Upper lobe of right lung (tissue), 1 donor: ENCODE results near the gene KANK4. TPM values are rescaled to one million over a fixed set of nuclear protein-coding genes. Genes with fewer than 3 reads are reported as not detected.
A peak's percentile ranks its signal among the peaks of the same experiment; 100 is the strongest.

Source experiments
- ATAC-seq: fragments of 200-7000 bp; cut with Tn5 transposase; one replicate; pipeline ENCODE4 v1.9.1; 2020; ENCODE audit warnings: mild to moderate bottlenecking, moderate library complexity
- DNase-seq: peaks from one replicate; pipeline ENCODE4 v3.0.0-alpha.2; 2020
- H3K27ac ChIP-seq: fragments of 200-600 bp; one replicate; pipeline ENCODE4 v1.8.0; 2022
- H3K27me3 ChIP-seq: fragments of 200-600 bp; one replicate; pipeline ENCODE4 v1.8.0; 2022; ENCODE audit warnings: mild to moderate bottlenecking
- H3K36me3 ChIP-seq: fragments of 200-600 bp; one replicate; pipeline ENCODE4 v1.8.0; 2022
- H3K4me1 ChIP-seq: fragments of 200-600 bp; one replicate; pipeline ENCODE4 v1.8.0; 2022
- H3K4me3 ChIP-seq: fragments of 200-600 bp; one replicate; pipeline ENCODE4 v1.8.0; 2022; ENCODE audit warnings: mild to moderate bottlenecking
- H3K9me3 ChIP-seq: fragments of 200-600 bp; one replicate; pipeline ENCODE4 v1.8.0; 2022
- CTCF ChIP-seq: fragments of 200-600 bp; IDR thresholded peaks from one replicate; pipeline ENCODE4 v1.8.0; 2022; ENCODE audit warnings: antibody characterized with exemption
- intact Hi-C: fragments of 100-400 bp; cut with DNase I; formaldehyde crosslinking; loops from one replicate; pipeline ENCODE4 v1.11.0; 2022
- total RNA-seq: library from RNA; stranded (reverse); fragmentation: NEBNext Ultra II Directional; extraction: Animal tissue kit (Norgen Biotek cat#: 25700); gene quantifications from one replicate; pipeline ENCODE4 v1.2.1, GENCODE V29; 2021
- donor health status: DM: no; HTN: yes; CAD: no; lungs with severe emphysema.

KANK4 gene
- total RNA-seq, 1 donor from 2014 or later: 6.4 TPM

GRCh38 chr1:62325681-62326080 is 6.4 kb upstream of the KANK4 start:
- no peak overlapping the region for H3K27ac ChIP-seq
- intact Hi-C loops: no loop called here
- no peaks in the 10 kb centered on the region for H3K9me3 ChIP-seq
- ATAC-seq: no peak
- DNase-seq: no peak
- H3K4me3 ChIP-seq: no peak overlapping the region
- no peaks in the 10 kb centered on the region for H3K27me3 ChIP-seq
- TF ChIP-seq CTCF: no peak
- no peaks in the 10 kb centered on the region for H3K36me3 ChIP-seq
- no peaks in the 10 kb centered on the region for H3K4me1 ChIP-seq

- peak; percentile 48 for ATAC-seq
- DNase-seq: no peak
- H3K27ac ChIP-seq: no peak overlapping the region
- TF ChIP-seq CTCF: no peak
- no peaks in the 10 kb centered on the region for H3K36me3 ChIP-seq
- no peaks in the 10 kb centered on the region for H3K4me1 ChIP-seq
- intact Hi-C loops: no loop called here
- no peaks in the 10 kb centered on the region for H3K9me3 ChIP-seq
- no peak overlapping the region for H3K4me3 ChIP-seq
- no peaks in the 10 kb centered on the region for H3K27me3 ChIP-seq
Measured at GRCh38 chr1:62325081-62325480, 5.8 kb upstream of the KANK4 start.

- TF ChIP-seq CTCF: no peak
- H3K27me3 ChIP-seq: peaks cover 13% of the 10 kb centered on the region
- H3K9me3 ChIP-seq: no peaks in the 10 kb centered on the region
- no peak for ATAC-seq
- H3K4me3 ChIP-seq: no peak overlapping the region
- intact Hi-C loops: no loop called here
- DNase-seq: no peak
- no peak overlapping the region for H3K27ac ChIP-seq
- H3K36me3 ChIP-seq: no peaks in the 10 kb centered on the region
- no peaks in the 10 kb centered on the region for H3K4me1 ChIP-seq
Measured at GRCh38 chr1:62321446-62321845, 2.2 kb upstream of the KANK4 start.

DNA sequence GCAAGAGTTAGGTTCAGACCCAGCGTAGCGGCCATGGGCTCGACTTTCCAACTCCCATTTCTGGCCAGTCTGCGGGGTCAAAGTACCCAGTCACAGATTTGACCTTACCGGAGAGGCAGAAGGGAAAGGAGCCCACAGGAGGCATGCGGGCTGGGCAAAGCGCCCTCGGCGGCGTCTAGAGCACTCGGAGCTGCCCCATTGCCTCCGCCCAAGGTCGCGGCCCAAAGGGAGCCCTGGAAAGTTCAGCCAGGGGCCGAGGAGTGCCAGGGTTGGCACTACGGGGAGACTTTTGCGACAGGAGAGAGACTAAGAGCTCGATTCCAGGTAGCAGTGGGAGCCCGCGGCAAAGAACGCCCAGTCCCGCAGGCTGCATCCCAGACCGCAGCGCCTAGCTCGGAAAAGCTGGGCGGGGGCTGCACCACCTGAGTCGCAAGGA is 896 bp downstream of the KANK4 start:
- TF ChIP-seq CTCF: no peak
- DNase-seq: no peak
- ATAC-seq: peak; percentile 51
- Histone ChIP-seq H3K4me1 (no peaks in the 10 kb centered on the region), H3K36me3 (no peaks in the 10 kb centered on the region), H3K9me3 (no peaks in the 10 kb centered on the region), H3K4me3 (peak overlapping the region; percentile 56), H3K27ac (peak overlapping the region; percentile 17), H3K27me3 (peaks cover 13% of the 10 kb centered on the region)
- intact Hi-C loops: no loop called here

GRCh38 chr1:62317021-62317768 is 2.0 kb downstream of the KANK4 start:
- intact Hi-C loops: no loop called here

More at GRCh38 chr1:62317021-62317768, 2.0 kb downstream of the KANK4 start:
- Histone ChIP-seq H3K36me3 (no peaks in the 10 kb centered on the region), H3K9me3 (no peaks in the 10 kb centered on the region), H3K4me3 (no peak overlapping the region), H3K27ac (no peak overlapping the region), H3K4me1 (no peaks in the 10 kb centered on the region), H3K27me3 (peaks cover 13% of the 10 kb centered on the region)
- no peak for TF ChIP-seq CTCF
- ATAC-seq (no peak), DNase-seq (no peak)
